PFSK-1 (cell line): Measurements from ENCODE around the gene INPP4B.

Source experiments
- POLR2AphosphoS5 ChIP-seq: IDR thresholded peaks from 2 replicates; pipeline ENCODE4 v1.6.1; 2012; ENCODE audit warnings: low read depth, mild to moderate bottlenecking, control low read depth, low read length, moderate library complexity
- SIN3A ChIP-seq: IDR thresholded peaks from 2 replicates; pipeline ENCODE4 v1.6.1; 2012; ENCODE audit warnings: mild to moderate bottlenecking, low read length, moderate library complexity, borderline replicate concordance; ENCODE audit not compliant: insufficient read depth
- TAF1 ChIP-seq: IDR thresholded peaks from 2 replicates; pipeline ENCODE4 v1.6.1; 2012; ENCODE audit warnings: low read length, control low read depth, borderline replicate concordance; ENCODE audit not compliant: insufficient read depth

DNA sequence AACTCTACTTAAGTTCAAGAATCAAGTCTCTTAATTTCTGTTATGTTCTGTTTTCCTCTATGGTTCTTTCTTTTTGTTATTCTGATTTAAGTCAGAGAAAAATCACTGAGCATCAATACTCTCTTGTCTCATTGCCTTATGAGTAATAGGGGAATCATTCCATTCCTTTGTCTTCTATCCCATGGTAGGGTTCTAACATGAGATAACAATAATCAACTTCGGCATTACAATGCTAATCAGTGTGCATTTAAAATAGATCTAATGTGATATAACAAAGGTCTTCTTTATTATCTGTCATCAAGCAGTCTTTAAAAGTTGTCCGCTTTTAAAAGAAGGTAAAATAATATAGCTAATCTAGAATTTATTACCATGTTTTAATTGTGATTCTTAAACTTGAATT, 762.8 kb downstream of the INPP4B start:
- TF ChIP-seq POLR2AphosphoS5, result no peak
- TF ChIP-seq SIN3A, result no peak
- TF ChIP-seq TAF1, result no peak
